AG09309 (cell line): Measurements from ENCODE around the gene FAM168A.

Source experiments
- DNase-seq: peaks from one replicate; pipeline ENCODE4 v3.0.0-alpha.2; 2010; ENCODE audit warnings: low read depth
- H3K4me3 ChIP-seq: 2 replicates; pipeline ENCODE4 v1.5.1; 2011; ENCODE audit warnings: mild to moderate bottlenecking, low read depth, low read length, moderate library complexity; ENCODE audit not compliant: control insufficient read depth
- TF ChIP-seq, protein P1 (sequence below): IDR thresholded peaks from 2 replicates; pipeline ENCODE4 v1.5.1; 2011; ENCODE audit warnings: mild to moderate bottlenecking, low read depth, low read length, inconsistent platforms; ENCODE audit not compliant: insufficient read depth, control insufficient read depth; ENCODE audit errors: missing control alignments

Gene FAM168A

GRCh38 chr11:73640592-73640991, 42.7 kb upstream of the FAM168A start:
- TF ChIP-seq, protein P1, sequence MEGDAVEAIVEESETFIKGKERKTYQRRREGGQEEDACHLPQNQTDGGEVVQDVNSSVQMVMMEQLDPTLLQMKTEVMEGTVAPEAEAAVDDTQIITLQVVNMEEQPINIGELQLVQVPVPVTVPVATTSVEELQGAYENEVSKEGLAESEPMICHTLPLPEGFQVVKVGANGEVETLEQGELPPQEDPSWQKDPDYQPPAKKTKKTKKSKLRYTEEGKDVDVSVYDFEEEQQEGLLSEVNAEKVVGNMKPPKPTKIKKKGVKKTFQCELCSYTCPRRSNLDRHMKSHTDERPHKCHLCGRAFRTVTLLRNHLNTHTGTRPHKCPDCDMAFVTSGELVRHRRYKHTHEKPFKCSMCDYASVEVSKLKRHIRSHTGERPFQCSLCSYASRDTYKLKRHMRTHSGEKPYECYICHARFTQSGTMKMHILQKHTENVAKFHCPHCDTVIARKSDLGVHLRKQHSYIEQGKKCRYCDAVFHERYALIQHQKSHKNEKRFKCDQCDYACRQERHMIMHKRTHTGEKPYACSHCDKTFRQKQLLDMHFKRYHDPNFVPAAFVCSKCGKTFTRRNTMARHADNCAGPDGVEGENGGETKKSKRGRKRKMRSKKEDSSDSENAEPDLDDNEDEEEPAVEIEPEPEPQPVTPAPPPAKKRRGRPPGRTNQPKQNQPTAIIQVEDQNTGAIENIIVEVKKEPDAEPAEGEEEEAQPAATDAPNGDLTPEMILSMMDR = no peak
- DNase-seq = no peak

DNA sequence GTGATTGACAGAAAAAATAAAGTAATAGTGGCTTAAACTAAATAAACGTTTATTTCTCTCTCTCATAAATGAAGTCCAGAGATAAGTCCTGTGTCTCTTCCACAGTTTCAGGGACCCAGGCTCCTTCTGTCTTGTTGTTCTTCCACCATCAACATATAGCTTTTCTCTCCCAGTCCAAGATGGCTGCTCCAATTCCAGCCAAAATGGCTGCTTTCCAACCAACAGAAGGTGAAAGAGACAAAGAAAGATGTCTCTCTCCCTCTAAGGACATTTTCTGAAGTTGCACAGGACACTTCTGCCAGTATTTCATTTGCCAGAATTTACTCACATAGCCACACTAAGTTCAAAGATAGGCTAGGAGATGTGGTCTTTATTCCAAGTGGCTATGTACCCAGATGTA, 39.1 kb upstream of the FAM168A start:
- no peak overlapping the region for H3K4me3 ChIP-seq
- DNase-seq = no peak
- TF ChIP-seq, protein P1 = no peak

More at GRCh38 chr11:73640592-73640991, 42.7 kb upstream of the FAM168A start:
- no peak overlapping the region for H3K4me3 ChIP-seq

GRCh38 chr11:73636249-73636648, 38.3 kb upstream of the FAM168A start:
- no peak for DNase-seq
- H3K4me3 ChIP-seq = no peak overlapping the region
- TF ChIP-seq, protein P1 = no peak

GRCh38 chr11:73635721-73636120, 37.8 kb upstream of the FAM168A start:
- TF ChIP-seq, protein P1 = no peak
- no peak for DNase-seq
- no peak overlapping the region for H3K4me3 ChIP-seq

DNA sequence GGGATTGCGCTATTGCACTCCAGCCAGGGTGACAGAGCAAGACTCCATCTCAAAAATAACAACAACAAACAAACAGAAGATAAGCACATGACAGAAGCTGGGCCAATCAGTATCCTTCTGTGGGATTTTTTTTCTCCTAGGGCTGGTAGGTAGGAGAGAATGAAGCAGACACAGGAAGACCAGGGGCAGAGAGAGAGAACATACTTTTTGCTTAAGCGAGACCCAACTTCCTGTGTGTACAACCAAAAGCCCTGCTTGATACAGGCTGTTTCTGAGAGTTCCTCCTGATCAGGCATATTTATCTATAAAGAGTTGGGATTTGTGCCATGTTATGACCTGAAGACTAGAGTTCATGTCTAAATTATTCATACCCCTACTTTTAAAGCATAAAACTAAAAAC, 36.1 kb upstream of the FAM168A start:
- TF ChIP-seq, protein P1 = no peak
- no peak overlapping the region for H3K4me3 ChIP-seq
- no peak for DNase-seq

DNA sequence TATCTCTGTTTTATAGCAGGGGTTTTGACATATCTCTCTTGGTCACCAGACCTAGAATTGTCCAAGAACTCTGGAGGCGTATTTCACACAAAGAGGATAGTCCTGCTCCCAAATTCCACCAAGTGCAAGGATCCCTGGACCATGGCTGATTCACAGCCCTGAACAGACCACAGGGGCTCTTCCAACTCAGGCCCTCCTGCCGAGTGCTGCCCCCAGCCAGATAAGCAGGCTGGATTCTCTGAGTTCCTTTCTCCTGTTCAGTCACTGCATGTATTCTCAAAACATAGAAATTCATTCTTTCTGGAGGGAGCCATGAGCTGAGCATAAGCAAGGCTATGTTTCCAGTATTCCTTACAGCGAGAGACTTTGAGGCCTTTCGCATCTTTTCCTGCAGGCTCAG, 35.1 kb upstream of the FAM168A start:
- H3K4me3 ChIP-seq = no peak overlapping the region
- DNase-seq = no peak
- TF ChIP-seq, protein P1 = no peak

DNA sequence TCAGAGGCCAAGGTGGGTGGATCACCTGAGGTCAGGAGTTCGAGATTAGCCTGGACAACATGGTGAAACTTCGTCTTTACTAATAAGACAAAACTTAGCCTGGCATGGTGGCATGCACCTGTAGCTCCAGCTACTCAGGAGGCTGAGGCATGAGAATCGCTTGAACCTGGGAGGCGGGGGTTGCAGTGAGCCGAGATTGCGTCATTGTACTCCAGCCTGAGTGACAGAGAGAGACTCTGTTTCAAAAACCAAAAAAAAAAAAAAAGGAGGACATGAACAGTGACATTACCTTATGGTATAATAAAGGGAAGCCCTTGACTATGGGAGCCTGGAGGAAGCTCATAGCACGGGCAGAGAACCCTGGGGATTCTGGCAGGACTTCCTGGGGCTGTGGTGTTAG, 32.0 kb upstream of the FAM168A start:
- TF ChIP-seq, protein P1 = no peak
- DNase-seq = no peak
- no peak overlapping the region for H3K4me3 ChIP-seq
